T-helper 2 cell treated with Interferon-gamma antibody and Interleukin-4, amounts not matched to agents 5 μg/mL and 100 μg/mL, for 36 hours (primary cell): ENCODE results near the gene OSBPL6.
"Not testable (repeated sequence)": the region's sequence is repeated elsewhere in the genome, so short reads cannot be mapped to it uniquely, and the experiment has no call there.

Experiments
- DNase-seq: peaks from one replicate; pipeline ENCODE4 v3.0.0; 2021; ENCODE audit warnings: low spot score
- H3K27ac Mint-ChIP-seq: one replicate; pipeline ENCODE4 v1.8.0; 2021; ENCODE audit warnings: mild to moderate bottlenecking, mixed read lengths
- H3K27me3 Mint-ChIP-seq: one replicate; pipeline ENCODE4 v1.8.0; 2021; ENCODE audit warnings: low read depth, mixed read lengths
- H3K36me3 Mint-ChIP-seq: one replicate; pipeline ENCODE4 v1.8.0; 2021; ENCODE audit warnings: low read depth, mixed read lengths
- H3K4me1 Mint-ChIP-seq: one replicate; pipeline ENCODE4 v1.8.0; 2021; ENCODE audit warnings: low read depth, mixed read lengths
- H3K4me3 Mint-ChIP-seq: one replicate; pipeline ENCODE4 v1.8.0; 2022; ENCODE audit warnings: mild to moderate bottlenecking, moderate library complexity, mixed read lengths
- H3K9me3 Mint-ChIP-seq: one replicate; pipeline ENCODE4 v1.8.0; 2021; ENCODE audit warnings: mixed read lengths

The OSBPL6 gene

GRCh38 chr2:178297091-178297411 lies 102.7 kb downstream of the OSBPL6 start:
- no peak overlapping the region for H3K27ac Mint-ChIP-seq
- no peaks in the 10 kb centered on the region for H3K9me3 Mint-ChIP-seq
- no peaks in the 10 kb centered on the region for H3K36me3 Mint-ChIP-seq
- no peaks in the 10 kb centered on the region for H3K4me1 Mint-ChIP-seq
- DNase-seq, result no peak
- H3K27me3 Mint-ChIP-seq, result peaks cover 25% of the 10 kb centered on the region
- no peak overlapping the region for H3K4me3 Mint-ChIP-seq

GRCh38 chr2:178298785-178299212 lies 104.5 kb downstream of the OSBPL6 start:
- Mint-ChIP-seq H3K4me3 (no peak overlapping the region), H3K27ac (no peak overlapping the region), H3K36me3 (no peaks in the 10 kb centered on the region), H3K27me3 (peaks cover 24% of the 10 kb centered on the region), H3K4me1 (no peaks in the 10 kb centered on the region), H3K9me3 (no peaks in the 10 kb centered on the region)
- no peak for DNase-seq

GRCh38 chr2:178301649-178302238 lies 107.4 kb downstream of the OSBPL6 start:
- no peaks in the 10 kb centered on the region for H3K4me1 Mint-ChIP-seq
- peaks cover 11% of the 10 kb centered on the region for H3K27me3 Mint-ChIP-seq
- no peaks in the 10 kb centered on the region for H3K36me3 Mint-ChIP-seq
- H3K27ac Mint-ChIP-seq, result no peak overlapping the region
- no peak for DNase-seq
- H3K9me3 Mint-ChIP-seq, result no peaks in the 10 kb centered on the region
- no peak overlapping the region for H3K4me3 Mint-ChIP-seq

- H3K4me1 Mint-ChIP-seq, result no peaks in the 10 kb centered on the region
- H3K27ac Mint-ChIP-seq, result no peak overlapping the region
- no peaks in the 10 kb centered on the region for H3K36me3 Mint-ChIP-seq
- H3K27me3 Mint-ChIP-seq, result peaks cover 14% of the 10 kb centered on the region
- no peaks in the 10 kb centered on the region for H3K9me3 Mint-ChIP-seq
- no peak overlapping the region for H3K4me3 Mint-ChIP-seq
- DNase-seq, result no peak
These were observed 110.0 kb downstream of the OSBPL6 start for GRCh38 chr2:178304333-178304732.

GRCh38 chr2:178306352-178307073 lies 112.2 kb downstream of the OSBPL6 start:
- Mint-ChIP-seq H3K27me3 (peaks cover 12% of the 10 kb centered on the region), H3K27ac (no peak overlapping the region), H3K4me1 (no peaks in the 10 kb centered on the region), H3K36me3 (no peaks in the 10 kb centered on the region), H3K4me3 (no peak overlapping the region), H3K9me3 (no peaks in the 10 kb centered on the region)
- DNase-seq, result peak; percentile 28

- H3K9me3 Mint-ChIP-seq, result no peaks in the 10 kb centered on the region
- H3K27ac Mint-ChIP-seq, result no peak overlapping the region
- H3K36me3 Mint-ChIP-seq, result no peaks in the 10 kb centered on the region
- peaks cover 12% of the 10 kb centered on the region for H3K27me3 Mint-ChIP-seq
- H3K4me3 Mint-ChIP-seq, result no peak overlapping the region
- no peaks in the 10 kb centered on the region for H3K4me1 Mint-ChIP-seq
- DNase-seq, result no peak
These were observed 113.3 kb downstream of the OSBPL6 start for GRCh38 chr2:178307650-178308049.

GRCh38 chr2:178309541-178309940 lies 115.2 kb downstream of the OSBPL6 start:
- Mint-ChIP-seq H3K36me3 (no peaks in the 10 kb centered on the region), H3K4me1 (no peaks in the 10 kb centered on the region), H3K4me3 (no peak overlapping the region), H3K27me3 (peaks cover 7% of the 10 kb centered on the region), H3K9me3 (no peaks in the 10 kb centered on the region), H3K27ac (no peak overlapping the region)
- DNase-seq, result no peak

- no peak overlapping the region for H3K4me3 Mint-ChIP-seq
- DNase-seq, result no peak
- H3K36me3 Mint-ChIP-seq, result no peaks in the 10 kb centered on the region
- no peaks in the 10 kb centered on the region for H3K4me1 Mint-ChIP-seq
- no peak overlapping the region for H3K27ac Mint-ChIP-seq
- no peaks in the 10 kb centered on the region for H3K9me3 Mint-ChIP-seq
- H3K27me3 Mint-ChIP-seq, result peaks cover 14% of the 10 kb centered on the region
These were observed 120.8 kb downstream of the OSBPL6 start for GRCh38 chr2:178315078-178315477.

- Mint-ChIP-seq H3K9me3 (no peaks in the 10 kb centered on the region), H3K4me1 (no peaks in the 10 kb centered on the region), H3K27ac (no peak overlapping the region), H3K27me3 (peaks cover 14% of the 10 kb centered on the region), H3K36me3 (no peaks in the 10 kb centered on the region), H3K4me3 (no peak overlapping the region)
- no peak for DNase-seq
These were observed 121.2 kb downstream of the OSBPL6 start for GRCh38 chr2:178315488-178315948.

- H3K36me3 Mint-ChIP-seq, result no peaks in the 10 kb centered on the region
- DNase-seq, result no peak
- no peaks in the 10 kb centered on the region for H3K4me1 Mint-ChIP-seq
- peaks cover 24% of the 10 kb centered on the region for H3K27me3 Mint-ChIP-seq
- no peak overlapping the region for H3K4me3 Mint-ChIP-seq
- H3K9me3 Mint-ChIP-seq, result no peaks in the 10 kb centered on the region
- H3K27ac Mint-ChIP-seq, result no peak overlapping the region
These were observed 123.5 kb downstream of the OSBPL6 start for GRCh38 chr2:178317811-178318210.

- H3K36me3 Mint-ChIP-seq, result no peaks in the 10 kb centered on the region
- H3K4me1 Mint-ChIP-seq, result no peaks in the 10 kb centered on the region
- H3K9me3 Mint-ChIP-seq, result no peaks in the 10 kb centered on the region
- no peak for DNase-seq
- no peak overlapping the region for H3K27ac Mint-ChIP-seq
- no peak overlapping the region for H3K4me3 Mint-ChIP-seq
- H3K27me3 Mint-ChIP-seq, result peaks cover 41% of the 10 kb centered on the region
These were observed 125.8 kb downstream of the OSBPL6 start for GRCh38 chr2:178320011-178320585.

- no peaks in the 10 kb centered on the region for H3K36me3 Mint-ChIP-seq
- no peak for DNase-seq
- peaks cover 43% of the 10 kb centered on the region for H3K27me3 Mint-ChIP-seq
- no peaks in the 10 kb centered on the region for H3K4me1 Mint-ChIP-seq
- H3K4me3 Mint-ChIP-seq, result no peak overlapping the region
- H3K9me3 Mint-ChIP-seq, result no peaks in the 10 kb centered on the region
- no peak overlapping the region for H3K27ac Mint-ChIP-seq
These were observed 127.8 kb downstream of the OSBPL6 start for GRCh38 chr2:178322068-178322467.

GRCh38 chr2:178323331-178323730 lies 129.0 kb downstream of the OSBPL6 start:
- H3K36me3 Mint-ChIP-seq, H3K9me3 Mint-ChIP-seq, DNase-seq, H3K4me1 Mint-ChIP-seq, H3K4me3 Mint-ChIP-seq, H3K27ac Mint-ChIP-seq: not testable (repeated sequence)
- peaks cover 40% of the 10 kb centered on the region for H3K27me3 Mint-ChIP-seq

- no peak overlapping the region for H3K27ac Mint-ChIP-seq
- H3K36me3 Mint-ChIP-seq, result no peaks in the 10 kb centered on the region
- H3K27me3 Mint-ChIP-seq, result peaks cover 35% of the 10 kb centered on the region
- no peaks in the 10 kb centered on the region for H3K9me3 Mint-ChIP-seq
- no peak overlapping the region for H3K4me3 Mint-ChIP-seq
- no peaks in the 10 kb centered on the region for H3K4me1 Mint-ChIP-seq
- no peak for DNase-seq
These were observed 129.8 kb downstream of the OSBPL6 start for GRCh38 chr2:178324077-178324476.
